Calu3 (cell line): ENCODE measurements around the gene HOXB5. TPM values are rescaled to one million over a fixed set of nuclear protein-coding genes. Genes with fewer than 3 reads are reported as not detected.
A peak's percentile ranks its signal among the peaks of the same experiment; 100 is the strongest.

Source experiments
- BruUV-seq: library from RNA; stranded (reverse); fragments of 400-500 nt; replicated peaks from 2 replicates; lab custom pipeline; 2021; lab: Mats Ljungman, UMichigan
- CTCF ChIA-PET: fragments of 300-600 bp; sonication (Branson Sonifier 250); formaldehyde crosslinking; loops from one replicate; lab custom pipeline; 2022; ENCODE audit warnings: antibody characterized with exemption; lab: Charles Lee
- DNase-seq: peaks from one replicate; pipeline ENCODE4 v3.0.0; 2022
- H3K27ac Mint-ChIP-seq: one replicate; pipeline ENCODE4 v1.8.0; 2022; ENCODE audit warnings: mixed read lengths; ENCODE audit not compliant: unreplicated experiment
- H3K27me3 Mint-ChIP-seq: one replicate; pipeline ENCODE4 v1.8.0; 2022; ENCODE audit warnings: mixed read lengths; ENCODE audit not compliant: unreplicated experiment
- H3K36me3 Mint-ChIP-seq: one replicate; pipeline ENCODE4 v1.8.0; 2022; ENCODE audit warnings: mild to moderate bottlenecking, moderate library complexity, mixed read lengths; ENCODE audit not compliant: insufficient read depth, unreplicated experiment
- H3K4me1 Mint-ChIP-seq: one replicate; pipeline ENCODE4 v1.8.0; 2022; ENCODE audit warnings: mild to moderate bottlenecking, low read depth, mixed read lengths; ENCODE audit not compliant: unreplicated experiment
- H3K4me3 Mint-ChIP-seq: one replicate; pipeline ENCODE4 v1.8.0; 2022; ENCODE audit warnings: mild to moderate bottlenecking, low read depth, moderate library complexity, mixed read lengths; ENCODE audit not compliant: unreplicated experiment
- H3K9me3 Mint-ChIP-seq: one replicate; pipeline ENCODE4 v1.8.0; 2022; ENCODE audit warnings: low read depth, mixed read lengths; ENCODE audit not compliant: unreplicated experiment
- intact Hi-C: fragments of 100-400 bp; cut with micrococcal nuclease; formaldehyde crosslinking; loops from one replicate; pipeline ENCODE4 v1.10.0; 2022; ENCODE audit not compliant: unreplicated experiment
- total RNA-seq: library from RNA; stranded (reverse); gene quantifications from 2 replicates; pipeline ENCODE4 v1.2.3, GENCODE V29; 2022
- TF ChIP-seq, protein P1 (sequence below): fragments of 200-600 bp; IDR thresholded peaks from one replicate; pipeline ENCODE4 v1.8.0; 2022; ENCODE audit warnings: antibody characterized with exemption; ENCODE audit not compliant: unreplicated experiment

HOXB5 gene
- total RNA-seq, 1 experiment from 2014 or later, result 48.5 TPM

DNA sequence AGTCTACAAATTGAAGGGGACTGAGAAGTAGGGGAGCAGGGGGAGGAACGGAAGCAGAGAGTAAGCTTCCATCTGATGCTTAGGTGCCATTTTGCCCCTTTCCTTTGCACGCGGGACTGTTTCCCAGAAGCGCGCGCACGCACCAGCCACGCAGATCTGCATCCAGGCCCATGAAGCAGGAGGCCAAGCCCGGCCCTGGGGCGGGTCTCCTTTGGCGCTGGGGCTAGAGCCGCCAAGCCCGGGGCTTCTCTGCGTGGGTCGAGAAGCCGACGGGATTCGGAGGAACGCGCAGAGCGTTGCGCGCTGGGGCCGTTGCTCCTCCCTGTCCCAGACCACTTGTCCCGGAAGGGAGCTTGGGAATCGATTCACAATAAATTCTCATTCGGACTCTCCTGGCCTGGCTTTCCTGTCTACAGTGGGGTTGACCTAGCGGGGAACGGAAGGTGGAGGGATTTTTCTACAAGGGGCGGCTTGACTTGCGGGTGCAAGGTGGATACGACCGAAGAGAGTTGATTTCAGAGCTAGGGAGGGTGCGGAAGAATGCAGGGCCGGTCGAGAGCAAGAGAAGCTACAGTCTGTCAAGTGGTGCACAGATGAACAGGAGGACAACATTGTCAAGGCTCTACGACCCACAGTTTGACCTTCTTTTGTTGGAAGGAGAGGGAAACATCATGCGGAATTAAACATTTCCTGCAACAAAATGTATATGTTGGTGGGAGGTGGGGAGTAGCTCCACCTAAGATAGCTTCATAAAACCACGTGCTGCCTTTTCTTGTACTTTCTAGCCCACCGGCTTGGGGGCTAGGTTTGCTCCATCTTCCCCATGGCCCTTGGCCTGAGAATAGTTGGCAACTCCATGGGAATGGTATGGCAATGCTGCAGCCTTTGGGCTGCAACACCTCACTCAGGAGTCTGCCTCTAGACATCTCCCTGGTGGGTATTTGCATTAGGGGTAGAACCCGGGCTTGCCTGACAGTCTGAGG is 28.1 kb upstream of the HOXB5 start:
- CTCF ChIA-PET, result interaction anchor here (0.6 to 1.0 kb wide), 3 partner anchors 9 to 20 kb away, joined by 3 to 4 read pairs (median 3); no protein-coding TSS in a partner anchor
- Mint-ChIP-seq H3K4me1 (peaks cover 74% of the 10 kb centered on the region), H3K27me3 (peaks cover 88% of the 10 kb centered on the region), H3K4me3 (peak overlapping the region; percentile 88), H3K36me3 (peaks cover 98% of the 10 kb centered on the region), H3K9me3 (no peaks in the 10 kb centered on the region), H3K27ac (peak overlapping the region; percentile 90)
- DNase-seq, result no peak
- intact Hi-C loops, result no loop called here
- no TSS peak for BruUV-seq
- TF ChIP-seq, protein P1, sequence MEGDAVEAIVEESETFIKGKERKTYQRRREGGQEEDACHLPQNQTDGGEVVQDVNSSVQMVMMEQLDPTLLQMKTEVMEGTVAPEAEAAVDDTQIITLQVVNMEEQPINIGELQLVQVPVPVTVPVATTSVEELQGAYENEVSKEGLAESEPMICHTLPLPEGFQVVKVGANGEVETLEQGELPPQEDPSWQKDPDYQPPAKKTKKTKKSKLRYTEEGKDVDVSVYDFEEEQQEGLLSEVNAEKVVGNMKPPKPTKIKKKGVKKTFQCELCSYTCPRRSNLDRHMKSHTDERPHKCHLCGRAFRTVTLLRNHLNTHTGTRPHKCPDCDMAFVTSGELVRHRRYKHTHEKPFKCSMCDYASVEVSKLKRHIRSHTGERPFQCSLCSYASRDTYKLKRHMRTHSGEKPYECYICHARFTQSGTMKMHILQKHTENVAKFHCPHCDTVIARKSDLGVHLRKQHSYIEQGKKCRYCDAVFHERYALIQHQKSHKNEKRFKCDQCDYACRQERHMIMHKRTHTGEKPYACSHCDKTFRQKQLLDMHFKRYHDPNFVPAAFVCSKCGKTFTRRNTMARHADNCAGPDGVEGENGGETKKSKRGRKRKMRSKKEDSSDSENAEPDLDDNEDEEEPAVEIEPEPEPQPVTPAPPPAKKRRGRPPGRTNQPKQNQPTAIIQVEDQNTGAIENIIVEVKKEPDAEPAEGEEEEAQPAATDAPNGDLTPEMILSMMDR, result no peak

DNA sequence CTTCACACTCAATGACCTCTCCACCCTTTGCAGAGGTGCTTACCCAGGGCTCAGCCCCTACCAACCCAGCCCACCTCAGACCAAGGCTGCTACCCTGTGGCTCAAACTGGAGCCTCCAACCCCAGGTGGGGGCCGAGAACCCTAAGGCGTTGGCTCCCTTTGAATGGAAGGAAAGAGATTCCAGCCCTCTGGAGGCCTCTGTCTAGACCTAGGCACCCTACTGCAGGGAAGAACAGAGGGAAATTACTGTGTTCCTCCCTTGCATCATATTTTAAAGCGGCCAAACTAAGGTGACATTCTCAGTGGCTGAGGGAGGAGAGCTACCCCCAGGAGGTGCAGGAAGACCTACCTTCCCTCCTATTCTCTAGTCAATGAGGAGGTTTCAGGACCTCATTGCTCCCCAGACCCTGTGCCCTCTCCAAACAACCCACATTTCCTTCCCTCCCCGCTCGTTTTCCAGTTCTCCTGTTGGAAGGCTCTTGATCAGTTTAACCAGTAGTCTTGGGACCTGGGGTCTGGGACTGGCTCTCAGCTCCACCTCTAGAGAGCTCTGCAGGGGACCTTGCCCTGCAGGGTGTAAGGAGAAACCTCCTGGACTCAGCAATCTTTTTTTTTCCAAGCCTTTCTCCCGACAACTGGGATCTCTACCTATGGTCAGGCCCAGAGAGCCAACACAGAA is 27.0 kb upstream of the HOXB5 start:
- no TSS peak for BruUV-seq
- Mint-ChIP-seq H3K36me3 (peaks cover 98% of the 10 kb centered on the region), H3K4me3 (peak overlapping the region; percentile 88), H3K27ac (peak overlapping the region; percentile 90), H3K27me3 (peaks cover 83% of the 10 kb centered on the region), H3K9me3 (no peaks in the 10 kb centered on the region), H3K4me1 (peaks cover 73% of the 10 kb centered on the region)
- intact Hi-C loops, result no loop called here
- DNase-seq, result no peak
- CTCF ChIA-PET, result interaction anchor here (0.6 to 1.1 kb wide), 2 partner anchors 16 to 405 kb away, joined by 3 to 4 read pairs; no protein-coding TSS in a partner anchor
- TF ChIP-seq, protein P1, result no peak

DNA sequence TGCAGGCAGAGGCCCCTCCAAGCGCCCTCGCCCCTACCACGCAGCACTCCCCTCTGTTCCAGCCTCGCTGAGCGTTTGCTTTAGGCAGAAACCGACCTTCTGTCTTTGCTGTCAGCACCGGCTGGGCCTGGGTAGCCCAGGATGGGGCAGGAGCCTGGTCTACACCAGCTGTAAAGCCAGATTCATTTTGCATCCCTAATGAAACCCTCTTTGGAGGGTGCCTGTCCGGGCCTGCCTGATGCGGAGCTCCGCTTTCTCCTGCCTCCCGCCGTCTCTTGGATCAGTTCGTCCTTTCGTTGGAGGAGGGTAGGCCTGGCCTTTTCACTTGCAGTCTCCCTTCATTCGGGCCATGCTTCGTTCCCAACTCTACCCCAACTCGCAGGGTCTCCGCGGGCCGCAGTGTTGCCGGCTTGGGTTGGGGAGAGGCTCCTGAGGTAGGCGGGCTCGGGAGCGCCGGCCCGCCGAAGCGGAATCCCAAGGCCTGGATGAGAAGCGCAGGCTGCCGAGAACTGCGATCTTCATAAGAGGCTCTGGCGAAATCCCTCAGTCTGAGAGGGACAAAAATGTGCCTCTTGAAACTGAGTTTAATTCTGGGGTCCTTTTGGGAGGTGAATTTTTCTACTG is 26.4 kb upstream of the HOXB5 start:
- CTCF ChIA-PET, result interaction anchor here (1.1 kb wide), 1 partner anchor 404 kb away, joined by 3 read pairs; no protein-coding TSS in a partner anchor
- H3K4me1 Mint-ChIP-seq, result peaks cover 78% of the 10 kb centered on the region
- peak overlapping the region; percentile 88 for H3K4me3 Mint-ChIP-seq
- DNase-seq, result no peak
- TF ChIP-seq, protein P1, result no peak
- intact Hi-C loops, result loop anchor here (2.0 to 5.0 kb wide), 4 partner anchors 19 to 595 kb away; no protein-coding TSS in a partner anchor
- H3K9me3 Mint-ChIP-seq, result no peaks in the 10 kb centered on the region
- BruUV-seq, result no TSS peak
- peaks cover 98% of the 10 kb centered on the region for H3K36me3 Mint-ChIP-seq
- peak overlapping the region; percentile 90 for H3K27ac Mint-ChIP-seq
- peaks cover 89% of the 10 kb centered on the region for H3K27me3 Mint-ChIP-seq
